Heart left ventricle (tissue), 13 donors: Measurements from ENCODE around the gene NLGN2.
"Not testable (repeated sequence)": the region's sequence is repeated elsewhere in the genome, so short reads cannot be mapped to it uniquely, and the experiment has no call there.

ENCODE experiments used
- POLR2A ChIP-seq, 2 donors: fragments of 450-650 bp; IDR thresholded peaks; one replicate each; pipeline ENCODE4 v1.6.1; 2017; ENCODE audit warnings: antibody characterized with exemption in 2 of 2, mild to moderate bottlenecking in 2 of 2, moderate library complexity in 2 of 2
- TF ChIP-seq, protein P1 (sequence below), 12 donors: fragments of 200-600 bp; sonication (generic) in 4 of 12; IDR thresholded peaks; one replicate each; pipeline versions ENCODE4 v1.5.0 to v1.8.0; 2018 to 2022; ENCODE audit warnings: antibody characterized with exemption in 12 of 12, mild to moderate bottlenecking in 5 of 12
- donor health status: ischemic (EF 13 %, LVEDD 7.1; RV severe dilation, severe dysfunction).
- donor health status: DM: no; HTN: yes; CAD: no.
- donor health status: DM: no; HTN: no; CAD: no.
- donor health status: ischemic (EF 25% LVEDD 6.9; RV normal size, moderate dysfunction).
- donor health status: ischemic (EF 25% LVEDD 5.7; RV mildly dilated, moderate dysfunction).
- donor health status: ischemic (EF 35%, LVEDD 5.7; RV mildly dilated, moderate dysfunction).
- donor health status: nonischemic (EF 11% LVEDD 7.7; RV severe dilation, severe dysfunction).
- donor health status: DM: yes; HTN: yes; CAD: no.
- donor health status: PGD.
- donor health status: ischemic (EF 29% LVEDD 5.4; RV normal size, mild dysfunction).
- donor health status: nonischemic (EF 23%, LVEDD 6.1; RV moderate dilation, normal function).

DNA sequence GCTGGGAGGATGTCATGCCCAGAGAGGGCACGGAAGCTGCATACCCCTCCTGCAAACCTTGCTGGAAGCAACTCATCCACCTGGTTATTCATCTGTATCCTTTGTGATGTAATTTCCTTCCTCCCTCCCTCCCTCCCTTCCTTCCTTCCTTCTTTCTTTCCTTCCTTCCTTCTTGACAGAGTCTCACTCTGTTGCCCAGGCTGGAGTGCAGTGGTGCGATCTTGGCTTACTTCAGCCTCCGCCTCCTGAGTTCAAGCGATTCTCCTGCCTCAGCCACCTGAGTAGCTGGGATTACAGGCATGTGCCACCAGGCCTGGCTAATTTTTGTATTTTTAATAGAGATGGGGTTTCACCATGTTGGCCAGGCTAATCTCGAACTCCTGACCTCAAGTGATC, 39.0 kb upstream of the NLGN2 start:
- TF ChIP-seq POLR2A (IDR thresholded peaks at IDR 0.05) = not testable (repeated sequence)
- TF ChIP-seq, protein P1, sequence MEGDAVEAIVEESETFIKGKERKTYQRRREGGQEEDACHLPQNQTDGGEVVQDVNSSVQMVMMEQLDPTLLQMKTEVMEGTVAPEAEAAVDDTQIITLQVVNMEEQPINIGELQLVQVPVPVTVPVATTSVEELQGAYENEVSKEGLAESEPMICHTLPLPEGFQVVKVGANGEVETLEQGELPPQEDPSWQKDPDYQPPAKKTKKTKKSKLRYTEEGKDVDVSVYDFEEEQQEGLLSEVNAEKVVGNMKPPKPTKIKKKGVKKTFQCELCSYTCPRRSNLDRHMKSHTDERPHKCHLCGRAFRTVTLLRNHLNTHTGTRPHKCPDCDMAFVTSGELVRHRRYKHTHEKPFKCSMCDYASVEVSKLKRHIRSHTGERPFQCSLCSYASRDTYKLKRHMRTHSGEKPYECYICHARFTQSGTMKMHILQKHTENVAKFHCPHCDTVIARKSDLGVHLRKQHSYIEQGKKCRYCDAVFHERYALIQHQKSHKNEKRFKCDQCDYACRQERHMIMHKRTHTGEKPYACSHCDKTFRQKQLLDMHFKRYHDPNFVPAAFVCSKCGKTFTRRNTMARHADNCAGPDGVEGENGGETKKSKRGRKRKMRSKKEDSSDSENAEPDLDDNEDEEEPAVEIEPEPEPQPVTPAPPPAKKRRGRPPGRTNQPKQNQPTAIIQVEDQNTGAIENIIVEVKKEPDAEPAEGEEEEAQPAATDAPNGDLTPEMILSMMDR (IDR thresholded peaks at IDR 0.05) = not testable (repeated sequence)
